ENCODE data around the gene AMBRA1. TPM values are rescaled to one million over a fixed set of nuclear protein-coding genes. Genes with fewer than 3 reads are reported as not detected.

Gene AMBRA1
- total and polyA plus RNA-seq, 2 donors from 2014 or later, result 8.0 to 32.6 TPM

DNA sequence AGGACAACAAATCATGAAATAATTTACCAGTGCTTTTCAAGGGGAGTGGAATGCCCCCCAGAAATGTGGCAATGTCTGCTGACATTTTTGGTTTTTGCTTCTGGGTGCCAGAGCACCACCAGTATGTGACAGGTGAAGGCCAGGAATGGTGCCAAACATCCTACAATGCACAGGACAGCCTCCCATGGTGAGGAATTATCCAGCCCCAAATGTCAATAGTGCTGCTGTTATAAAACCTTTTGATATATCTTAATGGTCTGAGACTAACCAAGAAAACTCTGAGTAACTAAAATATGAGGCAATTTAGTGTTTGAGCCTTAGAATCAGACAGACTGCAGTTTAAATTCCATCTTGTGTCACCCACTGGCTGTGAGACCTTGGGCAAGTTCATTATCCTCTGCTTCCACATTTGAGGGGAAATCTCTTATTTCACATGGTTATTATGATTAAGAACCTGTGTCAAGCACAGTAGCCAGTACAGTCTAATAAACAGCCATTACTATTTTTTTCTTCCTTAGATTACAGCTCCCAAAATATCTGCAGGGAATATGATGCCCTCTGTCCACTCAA is 69.5 kb downstream of the AMBRA1 start:
- TF ChIP-seq, protein P1, sequence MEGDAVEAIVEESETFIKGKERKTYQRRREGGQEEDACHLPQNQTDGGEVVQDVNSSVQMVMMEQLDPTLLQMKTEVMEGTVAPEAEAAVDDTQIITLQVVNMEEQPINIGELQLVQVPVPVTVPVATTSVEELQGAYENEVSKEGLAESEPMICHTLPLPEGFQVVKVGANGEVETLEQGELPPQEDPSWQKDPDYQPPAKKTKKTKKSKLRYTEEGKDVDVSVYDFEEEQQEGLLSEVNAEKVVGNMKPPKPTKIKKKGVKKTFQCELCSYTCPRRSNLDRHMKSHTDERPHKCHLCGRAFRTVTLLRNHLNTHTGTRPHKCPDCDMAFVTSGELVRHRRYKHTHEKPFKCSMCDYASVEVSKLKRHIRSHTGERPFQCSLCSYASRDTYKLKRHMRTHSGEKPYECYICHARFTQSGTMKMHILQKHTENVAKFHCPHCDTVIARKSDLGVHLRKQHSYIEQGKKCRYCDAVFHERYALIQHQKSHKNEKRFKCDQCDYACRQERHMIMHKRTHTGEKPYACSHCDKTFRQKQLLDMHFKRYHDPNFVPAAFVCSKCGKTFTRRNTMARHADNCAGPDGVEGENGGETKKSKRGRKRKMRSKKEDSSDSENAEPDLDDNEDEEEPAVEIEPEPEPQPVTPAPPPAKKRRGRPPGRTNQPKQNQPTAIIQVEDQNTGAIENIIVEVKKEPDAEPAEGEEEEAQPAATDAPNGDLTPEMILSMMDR (IDR thresholded peaks at IDR 0.05; ENCODE audit: borderline replicate concordance, extremely low read depth, insufficient read depth), result no peak
- Histone ChIP-seq H3K27me3 (ENCODE audit: control insufficient read depth, insufficient read depth, low read length) (no peaks in the 10 kb centered on the region), H3K27ac (ENCODE audit: low read depth in 2 of 2, low read length in 2 of 2) (no peak overlapping the region), H3K9me3 (ENCODE audit: control insufficient read depth in 2 of 3, insufficient read depth in 1 of 3, low read length in 3 of 3) (no peaks in the 10 kb centered on the region), H3K4me3 (ENCODE audit: low read length in 3 of 3) (no peak overlapping the region), H3K4me1 (ENCODE audit: control insufficient read depth in 2 of 3, insufficient read depth in 2 of 3, low read depth in 1 of 3, low read length in 3 of 3) (peaks cover 0 to 14% (median 8%) of the 10 kb centered on the region in 3 donors), H3K36me3 (ENCODE audit: control insufficient read depth in 2 of 3, insufficient read depth in 3 of 3, low read length in 3 of 3) (no peaks in the 10 kb centered on the region), H3K9ac (ENCODE audit: low read length in 3 of 3) (no peak overlapping the region)
- FAIRE-seq (no peak), DNase-seq (no peak)
- intact Hi-C loops (cut with DNase I), result no loop called here

DNA sequence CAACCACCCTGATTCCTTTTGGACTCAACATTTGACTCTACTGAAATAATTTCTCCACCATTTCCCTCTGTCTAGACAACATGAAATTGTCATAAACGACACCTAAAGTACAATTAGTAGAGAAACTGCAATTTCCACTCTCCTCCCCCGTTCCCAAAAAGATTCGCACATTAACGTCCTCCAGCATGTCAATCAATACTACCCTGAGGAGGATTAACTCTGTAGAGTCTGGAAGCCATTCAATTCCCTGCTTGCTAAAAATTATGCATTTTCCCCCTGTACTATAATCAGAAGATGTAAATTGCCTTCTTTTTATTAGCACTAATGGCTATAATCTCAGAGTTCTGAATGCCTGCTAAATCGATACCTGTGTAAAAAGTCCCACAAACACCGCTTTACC is 70.5 kb downstream of the AMBRA1 start:
- FAIRE-seq, result no peak
- TF ChIP-seq, protein P1 (IDR thresholded peaks at IDR 0.05; ENCODE audit: borderline replicate concordance, extremely low read depth, insufficient read depth), result no peak

DNA sequence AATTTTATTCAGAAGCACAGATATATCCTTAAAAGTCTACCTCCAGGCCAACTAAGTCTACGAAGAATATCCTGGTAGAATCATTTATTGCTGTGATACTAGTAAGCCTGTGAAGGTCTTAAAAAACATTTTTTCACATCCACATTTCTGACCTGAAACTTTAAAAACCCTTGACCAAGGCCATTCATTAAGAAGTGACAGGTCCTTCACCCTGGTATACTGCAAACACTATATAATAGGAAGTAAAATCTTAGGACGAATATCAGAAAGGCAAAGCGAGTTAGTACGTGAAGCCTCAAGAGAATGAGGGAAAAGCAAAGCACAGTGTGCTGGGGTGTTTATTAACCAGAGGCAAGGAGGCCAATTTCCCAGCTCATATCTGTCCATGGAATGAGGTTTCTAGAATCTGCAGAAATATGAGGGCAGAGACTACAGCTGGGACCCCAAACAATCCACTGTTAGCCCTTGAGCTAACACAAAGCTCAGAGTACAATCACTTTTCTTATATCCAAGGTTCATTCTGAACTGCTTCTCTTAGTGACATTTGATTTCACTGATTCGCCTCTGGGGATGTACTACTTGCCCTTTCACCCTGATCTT is 71.0 kb downstream of the AMBRA1 start:
- no peak for FAIRE-seq
- Histone ChIP-seq H3K9me3 (ENCODE audit: control insufficient read depth in 2 of 3, insufficient read depth in 1 of 3, low read length in 3 of 3) (no peaks in the 10 kb centered on the region), H3K9ac (ENCODE audit: low read length in 3 of 3) (no peak overlapping the region), H3K27ac (ENCODE audit: low read depth in 2 of 2, low read length in 2 of 2) (no peak overlapping the region), H3K27me3 (ENCODE audit: control insufficient read depth, insufficient read depth, low read length) (no peaks in the 10 kb centered on the region), H3K4me1 (ENCODE audit: control insufficient read depth in 2 of 3, insufficient read depth in 2 of 3, low read depth in 1 of 3, low read length in 3 of 3) (peaks cover 0 to 14% (median 8%) of the 10 kb centered on the region in 3 donors), H3K36me3 (ENCODE audit: control insufficient read depth in 2 of 3, insufficient read depth in 3 of 3, low read length in 3 of 3) (no peaks in the 10 kb centered on the region), H3K4me3 (ENCODE audit: low read length in 3 of 3) (no peak overlapping the region)
- DNase-seq, result peak in 1 of 5 donors; percentile 15
- TF ChIP-seq, protein P1 (IDR thresholded peaks at IDR 0.05; ENCODE audit: borderline replicate concordance, extremely low read depth, insufficient read depth), result no peak
- intact Hi-C loops (cut with DNase I), result no loop called here

More for the DNA sequence above, 70.5 kb downstream of the AMBRA1 start:
- H3K4me3 ChIP-seq (ENCODE audit: low read length in 3 of 3), result no peak overlapping the region
- peak overlapping the region in 1 of 2 donors; percentile 49 for H3K27ac ChIP-seq (ENCODE audit: low read depth in 2 of 2, low read length in 2 of 2)
- H3K9ac ChIP-seq (ENCODE audit: low read length in 3 of 3), result no peak overlapping the region
- peaks cover 0 to 14% (median 8%) of the 10 kb centered on the region in 3 donors for H3K4me1 ChIP-seq (ENCODE audit: control insufficient read depth in 2 of 3, insufficient read depth in 2 of 3, low read depth in 1 of 3, low read length in 3 of 3)
- H3K9me3 ChIP-seq (ENCODE audit: control insufficient read depth in 2 of 3, insufficient read depth in 1 of 3, low read length in 3 of 3), result no peaks in the 10 kb centered on the region
- H3K36me3 ChIP-seq (ENCODE audit: control insufficient read depth in 2 of 3, insufficient read depth in 3 of 3, low read length in 3 of 3), result no peaks in the 10 kb centered on the region
- no peaks in the 10 kb centered on the region for H3K27me3 ChIP-seq (ENCODE audit: control insufficient read depth, insufficient read depth, low read length)
- no peak for DNase-seq
- intact Hi-C loops (cut with DNase I), result no loop called here
